ENCODE data around the gene IKZF1. TPM values are rescaled to one million over a fixed set of nuclear protein-coding genes. Genes with fewer than 3 reads are reported as not detected.

Gene IKZF1
- total RNA-seq, 1 experiment from 2014 or later = 3.7 TPM

- H3K36me3 ChIP-seq (ENCODE audit: insufficient read depth, low read length, poor library complexity, severe bottlenecking) = no peaks in the 10 kb centered on the region
- POLR2A ChIA-PET (ENCODE audit: low non-redundant PET) = no interaction called here
These were observed 71.7 kb downstream of the IKZF1 start for GRCh38 chr7:50376056-50376820.

GRCh38 chr7:50377356-50377755 is 72.8 kb downstream of the IKZF1 start:
- ChIA-PET CTCF (no interaction called here), POLR2A (ENCODE audit: low non-redundant PET) (no interaction called here)
- intact Hi-C loops (cut with micrococcal nuclease; ENCODE audit: unreplicated experiment) = no loop called here
- TF ChIP-seq EZH2 (IDR thresholded peaks at IDR 0.05; ENCODE audit: borderline replicate concordance, low read depth, low read length, poor library complexity, severe bottlenecking) (no peak), CTCF (conservative IDR thresholded peaks at IDR 0.05; ENCODE audit: low read depth, low read length) (no peak)
- H3K27ac ChIP-seq (ENCODE audit: low read depth, low read length, poor library complexity, severe bottlenecking) = no peak overlapping the region
- H3K36me3 ChIP-seq (ENCODE audit: insufficient read depth, low read length, poor library complexity, severe bottlenecking) = no peaks in the 10 kb centered on the region
- no peak for DNase-seq (ENCODE audit: low spot score)
- H3K4me1 ChIP-seq (ENCODE audit: insufficient read depth, low read length, poor library complexity, severe bottlenecking) = no peaks in the 10 kb centered on the region
- peaks cover 16% of the 10 kb centered on the region for H3K27me3 ChIP-seq (replicated peaks; ENCODE audit: insufficient read depth, low read depth, low read length, poor library complexity)
- no peak overlapping the region for H3K4me3 ChIP-seq (ENCODE audit: low read depth, low read length, poor library complexity, severe bottlenecking)
- no TSS peak for BruUV-seq (replicated peaks)
- no peaks in the 10 kb centered on the region for H3K9me3 ChIP-seq (ENCODE audit: low read depth, low read length, poor library complexity, severe bottlenecking)

More at GRCh38 chr7:50376056-50376820, 71.7 kb downstream of the IKZF1 start:
- TF ChIP-seq CTCF (conservative IDR thresholded peaks at IDR 0.05; ENCODE audit: low read depth, low read length) (no peak), EZH2 (IDR thresholded peaks at IDR 0.05; ENCODE audit: borderline replicate concordance, low read depth, low read length, poor library complexity, severe bottlenecking) (no peak)
- CTCF ChIA-PET = no interaction called here
- Histone ChIP-seq H3K4me1 (ENCODE audit: insufficient read depth, low read length, poor library complexity, severe bottlenecking) (no peaks in the 10 kb centered on the region), H3K9me3 (ENCODE audit: low read depth, low read length, poor library complexity, severe bottlenecking) (no peaks in the 10 kb centered on the region), H3K27ac (ENCODE audit: low read depth, low read length, poor library complexity, severe bottlenecking) (no peak overlapping the region), H3K27me3 (replicated peaks; ENCODE audit: insufficient read depth, low read depth, low read length, poor library complexity) (peaks cover 6% of the 10 kb centered on the region), H3K4me3 (ENCODE audit: low read depth, low read length, poor library complexity, severe bottlenecking) (no peak overlapping the region)
- intact Hi-C loops (cut with micrococcal nuclease; ENCODE audit: unreplicated experiment) = no loop called here
- DNase-seq (ENCODE audit: low spot score) = no peak
- BruUV-seq (replicated peaks) = no TSS peak

GRCh38 chr7:50379082-50379481 is 74.6 kb downstream of the IKZF1 start:
- DNase-seq (ENCODE audit: low spot score) = no peak
- no peaks in the 10 kb centered on the region for H3K4me1 ChIP-seq (ENCODE audit: insufficient read depth, low read length, poor library complexity, severe bottlenecking)
- H3K36me3 ChIP-seq (ENCODE audit: insufficient read depth, low read length, poor library complexity, severe bottlenecking) = no peaks in the 10 kb centered on the region
- POLR2A ChIA-PET (ENCODE audit: low non-redundant PET) = no interaction called here
- peaks cover 16% of the 10 kb centered on the region for H3K27me3 ChIP-seq (replicated peaks; ENCODE audit: insufficient read depth, low read depth, low read length, poor library complexity)
- intact Hi-C loops (cut with micrococcal nuclease; ENCODE audit: unreplicated experiment) = no loop called here
- CTCF ChIA-PET = no interaction called here
- BruUV-seq (replicated peaks) = no TSS peak
- H3K4me3 ChIP-seq (ENCODE audit: low read depth, low read length, poor library complexity, severe bottlenecking) = no peak overlapping the region
- no peaks in the 10 kb centered on the region for H3K9me3 ChIP-seq (ENCODE audit: low read depth, low read length, poor library complexity, severe bottlenecking)
- TF ChIP-seq EZH2 (IDR thresholded peaks at IDR 0.05; ENCODE audit: borderline replicate concordance, low read depth, low read length, poor library complexity, severe bottlenecking) (no peak), CTCF (conservative IDR thresholded peaks at IDR 0.05; ENCODE audit: low read depth, low read length) (no peak)
- H3K27ac ChIP-seq (ENCODE audit: low read depth, low read length, poor library complexity, severe bottlenecking) = no peak overlapping the region

Measured in A673 (cell line).